ENCODE data around the gene CD244.

DNA sequence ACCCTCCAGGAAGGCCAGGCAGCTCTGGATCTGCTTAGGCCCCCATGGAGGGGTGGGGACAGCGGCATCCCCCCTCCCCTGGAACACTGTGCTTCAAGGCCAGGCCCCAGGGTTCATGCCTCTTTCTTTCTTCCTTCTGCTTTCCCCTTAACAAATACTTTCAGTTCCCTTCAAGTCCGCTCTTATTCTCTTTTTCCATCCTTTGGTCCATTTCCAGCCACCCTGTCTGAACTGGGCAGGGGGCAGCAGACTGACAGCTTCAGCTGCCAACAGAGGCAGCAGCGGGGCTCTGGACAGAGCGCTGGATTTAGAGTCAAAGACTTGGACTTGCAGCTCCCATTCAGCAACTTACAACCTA lies 1.1 kb upstream of the CD244 start:
- TF ChIP-seq, protein P1, sequence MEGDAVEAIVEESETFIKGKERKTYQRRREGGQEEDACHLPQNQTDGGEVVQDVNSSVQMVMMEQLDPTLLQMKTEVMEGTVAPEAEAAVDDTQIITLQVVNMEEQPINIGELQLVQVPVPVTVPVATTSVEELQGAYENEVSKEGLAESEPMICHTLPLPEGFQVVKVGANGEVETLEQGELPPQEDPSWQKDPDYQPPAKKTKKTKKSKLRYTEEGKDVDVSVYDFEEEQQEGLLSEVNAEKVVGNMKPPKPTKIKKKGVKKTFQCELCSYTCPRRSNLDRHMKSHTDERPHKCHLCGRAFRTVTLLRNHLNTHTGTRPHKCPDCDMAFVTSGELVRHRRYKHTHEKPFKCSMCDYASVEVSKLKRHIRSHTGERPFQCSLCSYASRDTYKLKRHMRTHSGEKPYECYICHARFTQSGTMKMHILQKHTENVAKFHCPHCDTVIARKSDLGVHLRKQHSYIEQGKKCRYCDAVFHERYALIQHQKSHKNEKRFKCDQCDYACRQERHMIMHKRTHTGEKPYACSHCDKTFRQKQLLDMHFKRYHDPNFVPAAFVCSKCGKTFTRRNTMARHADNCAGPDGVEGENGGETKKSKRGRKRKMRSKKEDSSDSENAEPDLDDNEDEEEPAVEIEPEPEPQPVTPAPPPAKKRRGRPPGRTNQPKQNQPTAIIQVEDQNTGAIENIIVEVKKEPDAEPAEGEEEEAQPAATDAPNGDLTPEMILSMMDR (IDR thresholded peaks at IDR 0.05): no peak
- TF ChIP-seq POLR2A (IDR thresholded peaks at IDR 0.05): no peak
